HG03060 (cell line): ENCODE data around the gene MACC1.
A peak's percentile ranks its signal among the peaks of the same experiment; 100 is the strongest.
"Not testable (repeated sequence)": the region's sequence is repeated elsewhere in the genome, so short reads cannot be mapped to it uniquely, and the experiment has no call there.

Experiments used
- ATAC-seq: cut with Tn5 transposase; IDR thresholded peaks from one replicate; pipeline ENCODE4 v1.9.1; 2021; ENCODE audit warnings: low read depth, moderate number of reproducible peaks; ENCODE audit not compliant: unreplicated experiment

The MACC1 gene

GRCh38 chr7:20211376-20211775 lies 5.8 kb downstream of the MACC1 start:
- no peak for ATAC-seq

- ATAC-seq, result no peak
These were observed 8.4 kb downstream of the MACC1 start for GRCh38 chr7:20208651-20209307.

- ATAC-seq, result not testable (repeated sequence)
These were observed 9.4 kb downstream of the MACC1 start for GRCh38 chr7:20207811-20208210.

- no peak for ATAC-seq
These were observed 10.9 kb downstream of the MACC1 start for GRCh38 chr7:20206104-20206896.

GRCh38 chr7:20203316-20203715 lies 13.9 kb downstream of the MACC1 start:
- no peak for ATAC-seq

- no peak for ATAC-seq
These were observed 15.8 kb downstream of the MACC1 start for GRCh38 chr7:20201380-20201779.

GRCh38 chr7:20200971-20201370 lies 16.2 kb downstream of the MACC1 start:
- no peak for ATAC-seq

GRCh38 chr7:20200361-20200760 lies 16.8 kb downstream of the MACC1 start:
- ATAC-seq, result peak; percentile 25

- ATAC-seq, result peak; percentile 86
These were observed 18.0 kb downstream of the MACC1 start for GRCh38 chr7:20199015-20199737.

GRCh38 chr7:20198260-20198659 lies 18.9 kb downstream of the MACC1 start:
- no peak for ATAC-seq

GRCh38 chr7:20197837-20198236 lies 19.3 kb downstream of the MACC1 start:
- ATAC-seq, result no peak

- ATAC-seq, result no peak
These were observed 19.9 kb downstream of the MACC1 start for GRCh38 chr7:20197125-20197748.

GRCh38 chr7:20194343-20194995 lies 22.7 kb downstream of the MACC1 start:
- no peak for ATAC-seq

- ATAC-seq, result no peak
These were observed 23.3 kb downstream of the MACC1 start for GRCh38 chr7:20193873-20194272.

- peak; percentile 82 for ATAC-seq
These were observed 23.9 kb downstream of the MACC1 start for GRCh38 chr7:20193242-20193777.

GRCh38 chr7:20191391-20191869 lies 25.8 kb downstream of the MACC1 start:
- no peak for ATAC-seq

GRCh38 chr7:20190560-20191390 lies 26.4 kb downstream of the MACC1 start:
- ATAC-seq, result no peak

GRCh38 chr7:20189852-20190251 lies 27.3 kb downstream of the MACC1 start:
- no peak for ATAC-seq

- ATAC-seq, result no peak
These were observed 28.6 kb downstream of the MACC1 start for GRCh38 chr7:20188567-20188966.
